A673 (cell line): ENCODE results near the gene ETNK1.

Source experiments
- CTCF ChIP-seq: fragments of 300-800, 200-600 bp; sonication (generic); conservative IDR thresholded peaks from 2 replicates; pipeline ENCODE4 v1.5.1; 2017; ENCODE audit warnings: low read depth, mild to moderate bottlenecking, antibody characterized with exemption, low read length, moderate library complexity, mixed read lengths
- EZH2 ChIP-seq: fragments of 200-600 bp; sonication (generic); IDR thresholded peaks from 2 replicates; pipeline ENCODE4 v1.6.1; 2017; ENCODE audit warnings: borderline replicate concordance, low read depth, mild to moderate bottlenecking, mixed read lengths, antibody characterized with exemption, low read length; ENCODE audit not compliant: poor library complexity, severe bottlenecking

- TF ChIP-seq CTCF (no peak), EZH2 (no peak)
These were observed 97.1 kb downstream of the ETNK1 start for GRCh38 chr12:22722081-22722480.
